ENCODE measurements around the gene AP3M1. TPM values are rescaled to one million over a fixed set of nuclear protein-coding genes. Genes with fewer than 3 reads are reported as not detected.

AP3M1 gene
- polyA plus RNA-seq, 1 experiment, result 31.7 TPM

DNA sequence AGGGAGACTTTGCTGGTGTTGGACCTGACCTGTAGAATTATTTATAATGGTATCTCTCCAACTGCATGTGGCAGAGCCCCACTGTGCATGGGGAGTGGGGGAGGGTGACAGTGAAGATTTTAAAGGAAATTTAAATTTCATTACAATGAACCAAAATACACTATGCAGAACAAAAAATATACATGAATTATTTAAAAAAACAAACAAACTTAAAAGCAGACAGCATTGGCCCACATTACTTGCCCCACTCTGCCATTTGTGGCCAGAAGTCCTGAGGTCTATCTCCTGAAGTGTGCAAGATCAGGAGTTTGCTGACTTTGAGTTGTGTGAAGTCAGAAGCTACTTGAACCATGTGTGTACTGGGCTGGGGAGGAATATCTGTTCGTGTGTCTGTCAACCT is 40.5 kb downstream of the AP3M1 start:
- POLR2A ChIA-PET, result no interaction called here
- CTCF ChIA-PET, result interaction anchor here (0.7 kb wide), 1 partner anchor 8 kb away, joined by 4 read pairs; no protein-coding TSS in a partner anchor
- Histone ChIP-seq H3K27me3 (ENCODE audit: control insufficient read depth, insufficient read depth, low read length) (no peaks in the 10 kb centered on the region), H3K4me3 (ENCODE audit: low read depth, low read length) (no peak overlapping the region), H3K36me3 (ENCODE audit: control insufficient read depth, insufficient read depth, low read length) (peaks cover 52% of the 10 kb centered on the region)
- TF ChIP-seq, protein P1, sequence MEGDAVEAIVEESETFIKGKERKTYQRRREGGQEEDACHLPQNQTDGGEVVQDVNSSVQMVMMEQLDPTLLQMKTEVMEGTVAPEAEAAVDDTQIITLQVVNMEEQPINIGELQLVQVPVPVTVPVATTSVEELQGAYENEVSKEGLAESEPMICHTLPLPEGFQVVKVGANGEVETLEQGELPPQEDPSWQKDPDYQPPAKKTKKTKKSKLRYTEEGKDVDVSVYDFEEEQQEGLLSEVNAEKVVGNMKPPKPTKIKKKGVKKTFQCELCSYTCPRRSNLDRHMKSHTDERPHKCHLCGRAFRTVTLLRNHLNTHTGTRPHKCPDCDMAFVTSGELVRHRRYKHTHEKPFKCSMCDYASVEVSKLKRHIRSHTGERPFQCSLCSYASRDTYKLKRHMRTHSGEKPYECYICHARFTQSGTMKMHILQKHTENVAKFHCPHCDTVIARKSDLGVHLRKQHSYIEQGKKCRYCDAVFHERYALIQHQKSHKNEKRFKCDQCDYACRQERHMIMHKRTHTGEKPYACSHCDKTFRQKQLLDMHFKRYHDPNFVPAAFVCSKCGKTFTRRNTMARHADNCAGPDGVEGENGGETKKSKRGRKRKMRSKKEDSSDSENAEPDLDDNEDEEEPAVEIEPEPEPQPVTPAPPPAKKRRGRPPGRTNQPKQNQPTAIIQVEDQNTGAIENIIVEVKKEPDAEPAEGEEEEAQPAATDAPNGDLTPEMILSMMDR (IDR thresholded peaks at IDR 0.05; ENCODE audit: insufficient read depth, low read depth, low read length), result no peak
- DNase-seq (ENCODE audit: low read depth), result no peak

DNA sequence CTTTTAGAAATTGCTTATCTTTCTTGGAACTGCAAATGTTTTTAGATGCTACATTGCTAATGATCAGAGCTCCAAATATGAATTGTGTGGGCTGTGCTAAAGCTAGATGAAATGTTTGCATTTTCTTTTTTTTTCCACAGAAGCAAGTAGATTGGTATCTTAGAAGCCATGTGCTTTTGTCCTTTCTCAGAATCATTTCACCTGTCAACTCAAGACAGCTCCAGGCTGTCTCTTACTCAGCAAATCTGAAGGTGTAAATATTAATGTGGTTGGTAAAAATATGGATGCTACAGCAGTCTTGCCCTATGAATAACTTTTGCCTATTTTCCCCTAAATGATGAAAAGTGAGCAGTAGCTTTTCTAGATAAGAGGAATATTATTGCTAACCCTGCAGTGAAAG is 41.2 kb downstream of the AP3M1 start:
- no peak for DNase-seq (ENCODE audit: low read depth)
- CTCF ChIA-PET, result interaction anchor here (0.7 to 1.4 kb wide), 3 partner anchors 125 to 224 kb away, joined by 3 to 5 read pairs (median 4); no protein-coding TSS in a partner anchor
- TF ChIP-seq, protein P1 (IDR thresholded peaks at IDR 0.05; ENCODE audit: insufficient read depth, low read depth, low read length), result no peak
- H3K27me3 ChIP-seq (ENCODE audit: control insufficient read depth, insufficient read depth, low read length), result no peaks in the 10 kb centered on the region
- POLR2A ChIA-PET, result no interaction called here
- H3K36me3 ChIP-seq (ENCODE audit: control insufficient read depth, insufficient read depth, low read length), result peaks cover 52% of the 10 kb centered on the region
- H3K4me3 ChIP-seq (ENCODE audit: low read depth, low read length), result no peak overlapping the region

DNA sequence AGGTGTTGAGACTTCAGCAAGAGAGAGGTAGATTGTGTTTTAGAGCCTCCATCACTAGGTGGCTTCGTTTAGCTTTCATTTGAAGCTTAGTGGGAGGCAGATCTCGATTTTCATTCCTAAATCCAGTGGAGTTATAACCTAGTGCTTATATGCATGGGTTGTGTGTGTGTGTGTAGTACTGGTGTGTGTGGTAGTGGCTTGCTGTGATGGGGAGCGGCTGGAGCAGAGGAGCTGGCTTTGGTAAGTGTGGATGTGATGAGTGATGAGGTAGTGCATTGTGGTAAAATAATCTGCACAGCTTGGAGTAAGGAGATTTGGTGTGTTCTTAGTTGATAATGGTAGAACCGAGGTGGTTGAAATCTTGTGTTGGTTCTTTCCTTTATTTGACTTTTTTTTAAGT is 43.2 kb downstream of the AP3M1 start:
- Histone ChIP-seq H3K4me3 (ENCODE audit: low read depth, low read length) (no peak overlapping the region), H3K27me3 (ENCODE audit: control insufficient read depth, insufficient read depth, low read length) (no peaks in the 10 kb centered on the region), H3K36me3 (ENCODE audit: control insufficient read depth, insufficient read depth, low read length) (peaks cover 46% of the 10 kb centered on the region)
- ChIA-PET POLR2A (no interaction called here), CTCF (interaction anchor here (1.1 to 1.6 kb wide), 7 partner anchors 11 to 167 kb away, joined by 3 to 7 read pairs (median 3); no protein-coding TSS in a partner anchor)
- no peak for DNase-seq (ENCODE audit: low read depth)
- TF ChIP-seq, protein P1 (IDR thresholded peaks at IDR 0.05; ENCODE audit: insufficient read depth, low read depth, low read length), result no peak

DNA sequence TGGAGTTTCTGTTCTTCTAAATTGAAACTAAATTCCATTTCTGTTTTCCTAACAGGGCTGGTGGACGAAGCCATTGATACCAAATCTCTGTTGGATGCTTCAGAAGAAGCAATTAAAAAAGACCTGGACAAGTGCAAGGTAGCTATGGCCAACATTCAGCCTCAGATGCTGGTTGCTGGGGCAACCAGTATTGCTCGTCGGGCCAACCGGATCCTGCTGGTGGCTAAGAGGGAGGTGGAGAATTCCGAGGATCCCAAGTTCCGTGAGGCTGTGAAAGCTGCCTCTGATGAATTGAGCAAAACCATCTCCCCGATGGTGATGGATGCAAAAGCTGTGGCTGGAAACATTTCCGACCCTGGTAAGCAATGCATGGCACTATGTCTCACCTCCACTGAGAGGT is 45.6 kb downstream of the AP3M1 start:
- CTCF ChIA-PET, result interaction anchor here (0.7 to 3.2 kb wide), 5 partner anchors 12 to 254 kb away, joined by 3 to 17 read pairs (median 4); no protein-coding TSS in a partner anchor
- Histone ChIP-seq H3K4me3 (ENCODE audit: low read depth, low read length) (no peak overlapping the region), H3K36me3 (ENCODE audit: control insufficient read depth, insufficient read depth, low read length) (peaks cover 38% of the 10 kb centered on the region), H3K27me3 (ENCODE audit: control insufficient read depth, insufficient read depth, low read length) (no peaks in the 10 kb centered on the region)
- DNase-seq (ENCODE audit: low read depth), result no peak
- POLR2A ChIA-PET, result no interaction called here
- TF ChIP-seq, protein P1 (IDR thresholded peaks at IDR 0.05; ENCODE audit: insufficient read depth, low read depth, low read length), result no peak

DNA sequence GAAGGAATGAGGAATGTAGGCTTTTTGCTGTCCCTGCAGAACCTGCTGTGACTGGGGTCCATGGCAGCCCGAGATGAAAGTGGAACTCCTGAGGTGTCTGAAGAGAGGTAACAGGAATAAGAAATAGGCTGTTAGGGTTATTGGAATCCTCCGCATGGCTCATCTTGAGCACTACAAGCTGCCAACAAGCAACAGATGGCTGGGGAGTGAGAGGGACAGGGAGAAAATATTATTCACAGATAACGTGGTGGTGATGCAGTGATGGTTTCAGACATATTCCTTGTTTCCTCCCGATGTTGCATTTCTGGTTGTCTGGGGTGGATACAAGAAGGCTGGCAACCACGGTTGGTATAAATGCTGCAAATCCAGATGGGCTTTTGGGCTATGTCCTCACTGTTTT is 46.1 kb downstream of the AP3M1 start:
- CTCF ChIA-PET, result interaction anchor here (0.7 to 3.2 kb wide), 7 partner anchors 11 to 253 kb away, joined by 3 to 17 read pairs (median 5); no protein-coding TSS in a partner anchor
- peaks cover 37% of the 10 kb centered on the region for H3K36me3 ChIP-seq (ENCODE audit: control insufficient read depth, insufficient read depth, low read length)

More for the DNA sequence above, 46.1 kb downstream of the AP3M1 start:
- Histone ChIP-seq H3K4me3 (ENCODE audit: low read depth, low read length) (no peak overlapping the region), H3K27me3 (ENCODE audit: control insufficient read depth, insufficient read depth, low read length) (no peaks in the 10 kb centered on the region)
- DNase-seq (ENCODE audit: low read depth), result no peak
- POLR2A ChIA-PET, result no interaction called here
- TF ChIP-seq, protein P1 (IDR thresholded peaks at IDR 0.05; ENCODE audit: insufficient read depth, low read depth, low read length), result no peak

Data from BJ (cell line).